Activated naive CD8-positive, alpha-beta T cell treated with anti-CD3 and anti-CD28 coated beads for 36 hours (primary cell): ENCODE data around the gene HSPBAP1. TPM values are rescaled to one million over a fixed set of nuclear protein-coding genes. Genes with fewer than 3 reads are reported as not detected.
"Not testable (repeated sequence)": the region's sequence is repeated elsewhere in the genome, so short reads cannot be mapped to it uniquely, and the experiment has no call there.

Experiments
- DNase-seq: peaks from one replicate; pipeline ENCODE4 v3.0.0; 2021
- H3K27ac Mint-ChIP-seq: one replicate; pipeline ENCODE4 v1.8.0; 2022; ENCODE audit warnings: mild to moderate bottlenecking, moderate library complexity, mixed read lengths
- H3K27me3 Mint-ChIP-seq: one replicate; pipeline ENCODE4 v1.8.0; 2022; ENCODE audit warnings: mild to moderate bottlenecking, mixed read lengths
- H3K36me3 Mint-ChIP-seq: one replicate; pipeline ENCODE4 v1.8.0; 2021; ENCODE audit warnings: mild to moderate bottlenecking, mixed read lengths
- H3K4me1 Mint-ChIP-seq: one replicate; pipeline ENCODE4 v1.8.0; 2021; ENCODE audit warnings: mixed read lengths
- H3K4me3 Mint-ChIP-seq: one replicate; pipeline ENCODE4 v1.8.0; 2022; ENCODE audit warnings: mild to moderate bottlenecking, moderate library complexity, mixed read lengths
- H3K9me3 Mint-ChIP-seq: one replicate; pipeline ENCODE4 v1.8.0; 2022; ENCODE audit warnings: mixed read lengths
- total RNA-seq, 2 experiments: library from RNA; stranded (reverse); gene quantifications; one replicate each; pipeline ENCODE4 v1.2.3, GENCODE V29; 2021

Gene HSPBAP1
- total RNA-seq, 2 experiments from 2014 or later = 5.9 to 6.0 TPM

GRCh38 chr3:122732682-122733525 is 60.7 kb downstream of the HSPBAP1 start:
- H3K4me1 Mint-ChIP-seq, DNase-seq, H3K4me3 Mint-ChIP-seq, H3K9me3 Mint-ChIP-seq, H3K27me3 Mint-ChIP-seq, H3K27ac Mint-ChIP-seq: not testable (repeated sequence)
- peaks cover 34% of the 10 kb centered on the region for H3K36me3 Mint-ChIP-seq

- Mint-ChIP-seq H3K9me3 (peaks cover 3% of the 10 kb centered on the region), H3K36me3 (peaks cover 46% of the 10 kb centered on the region), H3K4me1 (no peaks in the 10 kb centered on the region), H3K27ac (no peak overlapping the region), H3K4me3 (no peak overlapping the region), H3K27me3 (no peaks in the 10 kb centered on the region)
- DNase-seq = no peak
These were observed 63.4 kb downstream of the HSPBAP1 start for GRCh38 chr3:122730240-122730639.

GRCh38 chr3:122728756-122729514 is 64.7 kb downstream of the HSPBAP1 start:
- H3K36me3 Mint-ChIP-seq = peaks cover 47% of the 10 kb centered on the region
- H3K27me3 Mint-ChIP-seq = no peaks in the 10 kb centered on the region
- H3K9me3 Mint-ChIP-seq = peaks cover 6% of the 10 kb centered on the region
- H3K27ac Mint-ChIP-seq = no peak overlapping the region
- no peaks in the 10 kb centered on the region for H3K4me1 Mint-ChIP-seq
- no peak overlapping the region for H3K4me3 Mint-ChIP-seq
- no peak for DNase-seq

- Mint-ChIP-seq H3K9me3 (peaks cover 6% of the 10 kb centered on the region), H3K36me3 (peaks cover 46% of the 10 kb centered on the region), H3K4me1 (no peaks in the 10 kb centered on the region), H3K27ac (no peak overlapping the region), H3K4me3 (no peak overlapping the region), H3K27me3 (no peaks in the 10 kb centered on the region)
- DNase-seq = no peak
These were observed 65.4 kb downstream of the HSPBAP1 start for GRCh38 chr3:122728186-122728585.

- Mint-ChIP-seq H3K27ac (no peak overlapping the region), H3K9me3 (peaks cover 6% of the 10 kb centered on the region), H3K27me3 (no peaks in the 10 kb centered on the region), H3K4me3 (no peak overlapping the region), H3K4me1 (no peaks in the 10 kb centered on the region), H3K36me3 (peaks cover 47% of the 10 kb centered on the region)
- no peak for DNase-seq
These were observed 65.9 kb downstream of the HSPBAP1 start for GRCh38 chr3:122727766-122728165.

- no peak overlapping the region for H3K27ac Mint-ChIP-seq
- peaks cover 49% of the 10 kb centered on the region for H3K36me3 Mint-ChIP-seq
- no peaks in the 10 kb centered on the region for H3K4me1 Mint-ChIP-seq
- no peak for DNase-seq
- no peak overlapping the region for H3K4me3 Mint-ChIP-seq
- H3K27me3 Mint-ChIP-seq = no peaks in the 10 kb centered on the region
- H3K9me3 Mint-ChIP-seq = peaks cover 6% of the 10 kb centered on the region
These were observed 66.3 kb downstream of the HSPBAP1 start for GRCh38 chr3:122727294-122727693.

GRCh38 chr3:122725106-122725505 is 68.5 kb downstream of the HSPBAP1 start:
- Mint-ChIP-seq H3K36me3 (peaks cover 56% of the 10 kb centered on the region), H3K27ac (no peak overlapping the region), H3K4me3 (no peak overlapping the region), H3K9me3 (peaks cover 6% of the 10 kb centered on the region), H3K27me3 (no peaks in the 10 kb centered on the region), H3K4me1 (no peaks in the 10 kb centered on the region)
- no peak for DNase-seq

GRCh38 chr3:122719273-122719921 is 74.2 kb downstream of the HSPBAP1 start:
- no peaks in the 10 kb centered on the region for H3K4me1 Mint-ChIP-seq
- DNase-seq = no peak
- no peaks in the 10 kb centered on the region for H3K27me3 Mint-ChIP-seq
- H3K27ac Mint-ChIP-seq = no peak overlapping the region
- H3K36me3 Mint-ChIP-seq = peaks cover 35% of the 10 kb centered on the region
- no peak overlapping the region for H3K4me3 Mint-ChIP-seq
- H3K9me3 Mint-ChIP-seq = no peaks in the 10 kb centered on the region

GRCh38 chr3:122716667-122717066 is 77.0 kb downstream of the HSPBAP1 start:
- Mint-ChIP-seq H3K4me1 (peaks cover 3% of the 10 kb centered on the region), H3K4me3 (no peak overlapping the region), H3K27me3 (no peaks in the 10 kb centered on the region), H3K27ac (no peak overlapping the region), H3K36me3 (peaks cover 29% of the 10 kb centered on the region), H3K9me3 (no peaks in the 10 kb centered on the region)
- DNase-seq = no peak

GRCh38 chr3:122714273-122714672 is 79.4 kb downstream of the HSPBAP1 start:
- DNase-seq = no peak
- Mint-ChIP-seq H3K4me3 (no peak overlapping the region), H3K4me1 (peaks cover 14% of the 10 kb centered on the region), H3K9me3 (no peaks in the 10 kb centered on the region), H3K36me3 (peaks cover 42% of the 10 kb centered on the region), H3K27ac (no peak overlapping the region), H3K27me3 (no peaks in the 10 kb centered on the region)

GRCh38 chr3:122710616-122711251 is 82.9 kb downstream of the HSPBAP1 start:
- peaks cover 14% of the 10 kb centered on the region for H3K4me1 Mint-ChIP-seq
- DNase-seq, H3K4me3 Mint-ChIP-seq, H3K9me3 Mint-ChIP-seq, H3K27ac Mint-ChIP-seq, H3K27me3 Mint-ChIP-seq: not testable (repeated sequence)
- H3K36me3 Mint-ChIP-seq = peaks cover 42% of the 10 kb centered on the region

- no peak for DNase-seq
- peaks cover 29% of the 10 kb centered on the region for H3K36me3 Mint-ChIP-seq
- H3K27me3 Mint-ChIP-seq = no peaks in the 10 kb centered on the region
- H3K27ac Mint-ChIP-seq = no peak overlapping the region
- H3K4me3 Mint-ChIP-seq = no peak overlapping the region
- no peaks in the 10 kb centered on the region for H3K9me3 Mint-ChIP-seq
- peaks cover 5% of the 10 kb centered on the region for H3K4me1 Mint-ChIP-seq
These were observed 88.3 kb downstream of the HSPBAP1 start for GRCh38 chr3:122705379-122705778.

GRCh38 chr3:122700193-122700592 is 93.4 kb downstream of the HSPBAP1 start:
- Mint-ChIP-seq H3K4me3 (no peak overlapping the region), H3K4me1 (peaks cover 10% of the 10 kb centered on the region), H3K27me3 (no peaks in the 10 kb centered on the region), H3K36me3 (peaks cover 26% of the 10 kb centered on the region), H3K9me3 (no peaks in the 10 kb centered on the region), H3K27ac (no peak overlapping the region)
- no peak for DNase-seq

- no peaks in the 10 kb centered on the region for H3K27me3 Mint-ChIP-seq
- no peak for DNase-seq
- H3K4me1 Mint-ChIP-seq = peaks cover 14% of the 10 kb centered on the region
- no peak overlapping the region for H3K27ac Mint-ChIP-seq
- no peaks in the 10 kb centered on the region for H3K9me3 Mint-ChIP-seq
- peaks cover 32% of the 10 kb centered on the region for H3K36me3 Mint-ChIP-seq
- no peak overlapping the region for H3K4me3 Mint-ChIP-seq
These were observed 95.5 kb downstream of the HSPBAP1 start for GRCh38 chr3:122697952-122698620.
